GM23248 (cell line): Measurements from ENCODE around the gene ZNF462. TPM values are rescaled to one million over a fixed set of nuclear protein-coding genes. Genes with fewer than 3 reads are reported as not detected.

Experiments
- DNase-seq: peaks from one replicate; pipeline ENCODE4 v3.0.0-alpha.2; 2015
- H2AFZ ChIP-seq: fragments of 200-600 bp; sonication (generic); 2 replicates; pipeline ENCODE4 v1.6.1; 2016; ENCODE audit warnings: antibody characterized with exemption
- H3F3A ChIP-seq: fragments of 200-600 bp; sonication (generic); 2 replicates; pipeline ENCODE4 v1.6.1; 2016; ENCODE audit warnings: mild to moderate bottlenecking, antibody characterized with exemption, mixed run types; ENCODE audit not compliant: insufficient read depth
- H3K27ac ChIP-seq: fragments of 200-600 bp; sonication (generic); 2 replicates; pipeline ENCODE4 v1.5.1; 2016; ENCODE audit warnings: mild to moderate bottlenecking
- H3K27me3 ChIP-seq: fragments of 200-600 bp; sonication (generic); replicated peaks from 2 replicates; pipeline ENCODE4 v1.6.1; 2016; ENCODE audit warnings: mild to moderate bottlenecking; ENCODE audit not compliant: insufficient read depth
- H3K36me3 ChIP-seq: fragments of 200-600 bp; sonication (generic); 2 replicates; pipeline ENCODE4 v1.6.1; 2016; ENCODE audit warnings: low read depth, mild to moderate bottlenecking
- H3K4me1 ChIP-seq: fragments of 200-600 bp; sonication (generic); 2 replicates; pipeline ENCODE4 v1.6.1; 2016; ENCODE audit warnings: mild to moderate bottlenecking; ENCODE audit not compliant: insufficient read depth
- H3K4me2 ChIP-seq: fragments of 200-600 bp; sonication (generic); one replicate; pipeline ENCODE4 v1.6.1; 2016; ENCODE audit warnings: mild to moderate bottlenecking; ENCODE audit not compliant: unreplicated experiment
- H3K4me3 ChIP-seq: fragments of 200-600 bp; sonication (generic); 2 replicates; pipeline ENCODE4 v1.5.1; 2016; ENCODE audit warnings: mild to moderate bottlenecking
- H3K79me2 ChIP-seq: fragments of 200-600 bp; sonication (generic); 2 replicates; pipeline ENCODE4 v1.6.1; 2016; ENCODE audit warnings: mild to moderate bottlenecking; ENCODE audit not compliant: insufficient read depth
- H3K9ac ChIP-seq: fragments of 200-600 bp; sonication (generic); 2 replicates; pipeline ENCODE4 v1.6.1; 2016; ENCODE audit warnings: mild to moderate bottlenecking
- H3K9me2 ChIP-seq: fragments of 200-600 bp; sonication (generic); 2 replicates; pipeline ENCODE4 v1.6.1; 2016; ENCODE audit warnings: mixed run types, mild to moderate bottlenecking, moderate library complexity; ENCODE audit not compliant: insufficient read depth
- H3K9me3 ChIP-seq: fragments of 200-600 bp; sonication (generic); one replicate; pipeline ENCODE4 v1.6.1; 2017; ENCODE audit warnings: low read depth
- H4K20me1 ChIP-seq: fragments of 200-600 bp; sonication (generic); 2 replicates; pipeline ENCODE4 v1.6.0; 2016; ENCODE audit not compliant: insufficient read depth
- EZH2 ChIP-seq: fragments of 200-600 bp; sonication (generic); IDR thresholded peaks from 2 replicates; pipeline ENCODE4 v1.6.1; 2018; ENCODE audit warnings: antibody characterized with exemption, mild to moderate bottlenecking; ENCODE audit not compliant: insufficient read depth, poor library complexity, severe bottlenecking
- EZH2phosphoT487 ChIP-seq: fragments of 200-600 bp; sonication (generic); IDR thresholded peaks from 2 replicates; pipeline ENCODE4 v1.6.1; 2018; ENCODE audit warnings: antibody characterized with exemption, moderate library complexity, mild to moderate bottlenecking, low read depth; ENCODE audit not compliant: insufficient read depth
- WGBS, 2 experiments: methylation state at CpG; one replicate each; pipeline ENCODE4 v1.1.6; 2015 to 2017; ENCODE audit warnings: low lambda C conversion rate in 2 of 2, low coverage in 1 of 2; ENCODE audit errors: missing lambda C conversion rate in 2 of 2; 5-methylcytosine and 5-hydroxymethylcytosine counted together
- in situ Hi-C: fragments of 300-500 bp; cut with MboI; formaldehyde crosslinking; loops from 2 replicates; pipeline ENCODE4 v1.15.0; 2020
- polyA plus RNA-seq: library from polyadenylated mRNA; unstranded; fragments of >200 nt; fragmentation: Nextera tagmentation; extraction: Ambion mirVana; gene quantifications from 2 replicates; pipeline ENCODE4 v1.2.1, GENCODE V29; 2016
- total RNA-seq: library from RNA; depleted of rRNA; stranded (reverse); fragments of >200 nt; shearing (Covaris generic); gene quantifications from 2 replicates; pipeline ENCODE4 v1.2.3, GENCODE V29; 2014

The ZNF462 gene
- total and polyA plus RNA-seq, 2 experiments from 2014 or later, result 1.1 to 5.0 TPM

DNA sequence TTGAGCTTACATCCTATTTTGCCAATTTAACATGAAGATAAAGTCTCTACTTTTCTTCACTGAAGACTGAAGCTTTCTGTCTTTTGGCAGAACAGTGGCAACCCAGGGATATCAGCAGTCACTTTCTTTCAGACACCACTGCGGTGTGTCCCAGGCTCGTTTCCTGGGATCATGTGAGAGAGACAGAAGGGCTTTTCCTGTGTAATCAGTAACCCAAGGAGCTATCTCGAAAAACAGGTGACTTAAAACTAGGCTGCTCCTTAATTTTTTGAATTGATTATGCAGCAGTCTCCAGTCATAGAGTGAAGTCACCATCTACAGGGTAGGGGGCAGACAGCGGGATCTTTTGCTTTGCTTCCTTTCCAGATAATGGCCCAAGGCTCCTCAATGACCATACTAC lies 68.5 kb downstream of the ZNF462 start:
- 93 to 97% methylated on average over 4 of the region's 4 CpGs for WGBS, 2 experiments
- DNase-seq, result no peak
- no peaks in the 10 kb centered on the region for H3K27me3 ChIP-seq
- 0 out of 2 replicates have a peak, but pooled peaks cover 7% of the 10 kb centered on the region for H3K36me3 ChIP-seq
- TF ChIP-seq EZH2, result no peak
- no peak for TF ChIP-seq EZH2phosphoT487
- no peak overlapping the region for H2AFZ ChIP-seq
- H3K4me3 ChIP-seq, result no peak overlapping the region
- no peaks in the 10 kb centered on the region for H3K79me2 ChIP-seq
- no peaks in the 10 kb centered on the region for H3K9me3 ChIP-seq
- H3K9me2 ChIP-seq, result no peaks in the 10 kb centered on the region
- no peaks in the 10 kb centered on the region for H4K20me1 ChIP-seq
- H3F3A ChIP-seq, result no peaks in the 10 kb centered on the region
- H3K4me2 ChIP-seq, result no peak overlapping the region
- in situ Hi-C loops, result no loop called here
- H3K27ac ChIP-seq, result no peak overlapping the region
- no peaks in the 10 kb centered on the region for H3K4me1 ChIP-seq
- no peak overlapping the region for H3K9ac ChIP-seq

DNA sequence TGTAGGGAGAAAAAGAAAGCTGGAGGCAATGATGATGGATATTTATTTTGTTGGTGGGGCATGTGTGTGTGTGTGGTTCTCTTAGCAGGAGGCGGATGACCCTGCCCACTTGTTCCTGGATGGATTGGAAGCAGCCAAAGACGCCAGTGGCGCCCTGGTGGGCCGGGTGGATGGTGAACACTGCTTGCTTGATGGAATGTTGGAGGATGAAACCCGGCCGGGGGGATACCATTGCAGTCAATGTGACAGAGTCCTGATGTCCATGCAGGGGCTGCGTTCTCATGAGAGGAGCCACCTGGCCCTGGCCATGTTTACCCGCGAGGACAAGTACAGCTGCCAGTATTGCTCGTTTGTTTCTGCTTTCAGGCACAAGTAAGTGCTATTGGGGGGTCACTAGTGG lies 69.2 kb downstream of the ZNF462 start:
- in situ Hi-C loops, result no loop called here

DNA sequence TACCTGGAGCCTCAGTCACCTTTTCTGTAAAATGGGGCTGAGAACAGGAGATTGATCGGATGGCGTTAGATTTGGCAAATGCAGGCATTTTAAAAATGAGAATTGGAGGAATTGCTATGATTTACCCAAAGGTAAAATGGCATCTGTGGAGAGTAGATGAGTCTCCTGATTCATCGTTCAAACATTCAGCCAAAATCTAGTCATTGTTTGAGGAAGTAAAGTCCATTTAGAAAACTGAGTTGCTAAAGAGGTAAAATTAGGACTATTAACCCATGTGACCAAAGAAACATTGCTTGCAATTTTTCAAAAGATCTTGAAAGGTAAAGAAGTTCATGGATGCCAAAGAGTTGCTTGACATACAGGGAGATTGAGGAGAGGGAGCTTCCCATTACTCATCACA lies 69.7 kb downstream of the ZNF462 start:
- DNase-seq, result no peak
- Histone ChIP-seq H3K9me3 (no peaks in the 10 kb centered on the region), H3K79me2 (no peaks in the 10 kb centered on the region), H4K20me1 (no peaks in the 10 kb centered on the region), H3K4me3 (no peak overlapping the region), H3K9ac (no peak overlapping the region), H3K4me1 (no peaks in the 10 kb centered on the region), H3K36me3 (0 out of 2 replicates have a peak, but pooled peaks cover 7% of the 10 kb centered on the region), H3K4me2 (no peak overlapping the region), H3F3A (no peaks in the 10 kb centered on the region), H3K27ac (no peak overlapping the region), H2AFZ (no peak overlapping the region), H3K9me2 (no peaks in the 10 kb centered on the region), H3K27me3 (no peaks in the 10 kb centered on the region)
- 97% methylated on average over 3 of the region's 3 CpGs for WGBS, 2 experiments
- TF ChIP-seq EZH2, result no peak
- TF ChIP-seq EZH2phosphoT487, result no peak
- in situ Hi-C loops, result no loop called here

More for the DNA sequence above, 69.2 kb downstream of the ZNF462 start:
- Histone ChIP-seq H3K9ac (no peak overlapping the region), H3K9me2 (no peaks in the 10 kb centered on the region), H3K4me1 (no peaks in the 10 kb centered on the region), H3K79me2 (no peaks in the 10 kb centered on the region), H3K27me3 (no peaks in the 10 kb centered on the region), H3K4me2 (no peak overlapping the region), H2AFZ (no peak overlapping the region), H3K36me3 (0 out of 2 replicates have a peak, but pooled peaks cover 7% of the 10 kb centered on the region), H3K9me3 (no peaks in the 10 kb centered on the region), H4K20me1 (no peaks in the 10 kb centered on the region), H3F3A (no peaks in the 10 kb centered on the region), H3K4me3 (no peak overlapping the region), H3K27ac (no peak overlapping the region)
- DNase-seq, result no peak
- no peak for TF ChIP-seq EZH2phosphoT487
- TF ChIP-seq EZH2, result no peak
- WGBS, 2 experiments, result 95 to 98% methylated on average over 10 of the region's 10 CpGs

DNA sequence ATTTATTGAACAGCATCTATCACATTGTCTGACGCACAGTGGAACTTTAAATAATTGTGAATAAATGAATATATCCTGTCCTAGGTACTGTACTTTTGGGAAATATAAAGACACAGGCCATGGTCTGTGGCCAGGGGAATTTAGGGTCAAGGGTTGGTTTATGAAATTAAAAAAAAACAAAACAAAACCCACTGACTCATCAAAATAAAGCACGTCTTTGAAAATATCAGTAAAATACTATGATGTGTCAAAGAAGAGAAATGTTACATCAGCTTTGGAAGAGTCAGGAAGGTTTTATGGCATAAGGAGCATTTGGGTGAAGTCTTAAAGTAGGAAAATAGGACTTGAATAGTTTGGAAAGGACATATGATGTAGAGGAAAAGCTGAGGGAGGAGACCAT lies 70.5 kb downstream of the ZNF462 start:
- Histone ChIP-seq H4K20me1 (no peaks in the 10 kb centered on the region), H3K9ac (no peak overlapping the region), H3F3A (no peaks in the 10 kb centered on the region), H3K27me3 (no peaks in the 10 kb centered on the region), H3K36me3 (0 out of 2 replicates have a peak, but pooled peaks cover 7% of the 10 kb centered on the region), H3K4me3 (no peak overlapping the region), H3K79me2 (no peaks in the 10 kb centered on the region), H3K9me3 (no peaks in the 10 kb centered on the region), H3K27ac (no peak overlapping the region), H3K4me2 (no peak overlapping the region), H3K9me2 (no peaks in the 10 kb centered on the region), H3K4me1 (no peaks in the 10 kb centered on the region), H2AFZ (no peak overlapping the region)
- DNase-seq, result no peak
- in situ Hi-C loops, result no loop called here
- no peak for TF ChIP-seq EZH2
- TF ChIP-seq EZH2phosphoT487, result no peak
- WGBS, 2 experiments, result 92 to 96% methylated on average over 2 of the region's 2 CpGs
